ENCODE results near the gene PFKL.

The PFKL gene

DNA sequence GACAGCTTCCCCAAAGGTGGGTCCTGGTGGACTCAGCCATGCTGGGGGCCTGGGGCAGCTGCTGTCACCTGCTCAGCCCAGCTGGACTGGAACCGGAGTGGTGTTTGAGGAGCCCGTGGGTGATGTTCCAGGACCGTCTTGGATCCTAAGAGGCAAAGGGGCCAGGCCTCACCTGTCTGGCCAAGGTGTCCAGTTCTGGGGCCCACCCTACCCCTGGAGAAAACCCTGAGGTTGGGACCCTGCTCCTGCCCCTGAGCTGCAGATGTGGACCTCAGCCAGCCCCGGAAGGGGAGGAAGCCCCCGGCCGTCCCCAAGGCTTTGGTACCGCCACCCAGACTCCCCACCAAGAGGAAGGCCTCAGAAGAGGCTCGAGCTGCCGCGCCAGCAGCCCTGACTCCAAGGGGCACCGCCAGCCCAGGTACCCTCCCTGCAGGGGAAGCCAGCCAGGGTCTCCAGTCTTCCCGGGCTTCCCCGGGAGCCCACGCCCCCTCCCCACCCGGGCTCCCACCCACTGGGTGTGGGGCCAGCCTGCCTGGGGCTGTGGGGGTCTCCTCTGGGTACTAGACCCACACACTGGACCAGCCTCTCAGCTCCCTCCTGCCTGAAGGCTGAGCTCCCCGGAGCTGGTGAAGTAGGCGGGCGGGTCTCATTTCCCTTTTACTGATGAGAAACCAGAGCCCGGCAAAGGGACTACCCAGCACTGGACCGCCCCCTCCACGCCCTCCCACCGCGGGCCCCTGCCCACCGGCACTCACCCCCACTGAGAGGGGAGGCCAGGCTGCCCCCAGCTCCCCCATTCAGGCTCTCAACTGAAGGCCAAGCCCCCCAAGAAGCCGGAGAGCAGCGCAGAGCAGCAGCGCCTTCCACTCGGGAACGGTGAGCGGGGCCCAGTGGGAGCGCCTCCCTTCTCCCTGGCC, 12.9 kb upstream of the PFKL start:
- Mint-ChIP-seq H3K4me3 (no peak overlapping the region), H3K27ac (no peak overlapping the region), H3K36me3 (ENCODE audit: low read depth) (no peaks in the 10 kb centered on the region), H3K27me3 (no peaks in the 10 kb centered on the region), H3K9me3 (no peaks in the 10 kb centered on the region), H3K4me1 (ENCODE audit: low read depth) (no peaks in the 10 kb centered on the region)

DNA sequence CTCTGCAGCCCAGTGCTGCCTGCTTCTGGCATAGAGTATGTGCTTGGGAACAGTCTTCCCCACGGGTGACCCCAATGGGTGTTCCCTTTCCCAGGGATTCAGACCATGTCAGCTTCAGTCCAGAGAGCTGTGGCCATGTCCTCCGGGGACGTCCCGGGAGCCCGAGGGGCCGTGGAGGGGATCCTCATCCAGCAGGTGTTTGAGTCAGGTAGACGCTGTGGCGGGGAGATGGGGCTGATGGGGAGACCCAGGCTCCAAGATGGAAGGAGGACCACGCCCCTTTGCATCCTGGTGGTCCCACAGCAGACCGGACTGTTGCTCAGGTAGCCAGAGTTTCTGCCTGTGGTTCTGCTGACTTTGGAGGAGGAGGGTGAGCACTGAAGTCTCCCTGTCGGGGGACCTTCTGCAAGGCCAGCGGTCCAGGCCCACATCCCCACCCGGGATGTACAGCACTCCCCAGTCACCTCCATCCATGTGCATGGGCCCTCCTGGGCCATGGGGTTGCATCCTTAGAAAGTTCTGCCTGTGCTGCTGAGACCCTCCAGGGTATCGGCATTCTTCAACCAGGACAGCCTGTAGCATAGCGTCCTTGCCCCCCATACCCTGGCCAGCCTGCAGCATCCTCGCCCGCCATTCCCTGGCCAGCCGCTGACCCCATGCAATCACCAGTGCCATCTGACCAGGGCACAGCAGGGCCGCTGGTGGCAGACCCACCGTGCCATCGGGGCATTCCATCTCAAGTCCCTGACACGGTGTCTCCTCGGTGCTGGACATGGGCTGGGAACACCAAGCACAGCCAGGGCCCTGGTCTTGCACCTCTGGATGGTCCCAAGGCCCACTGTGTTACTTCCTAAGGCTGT, 11.4 kb upstream of the PFKL start:
- no peaks in the 10 kb centered on the region for H3K9me3 Mint-ChIP-seq
- H3K27me3 Mint-ChIP-seq: no peaks in the 10 kb centered on the region
- H3K36me3 Mint-ChIP-seq (ENCODE audit: low read depth): no peaks in the 10 kb centered on the region
- H3K4me3 Mint-ChIP-seq: no peak overlapping the region
- no peaks in the 10 kb centered on the region for H3K4me1 Mint-ChIP-seq (ENCODE audit: low read depth)
- H3K27ac Mint-ChIP-seq: no peak overlapping the region

DNA sequence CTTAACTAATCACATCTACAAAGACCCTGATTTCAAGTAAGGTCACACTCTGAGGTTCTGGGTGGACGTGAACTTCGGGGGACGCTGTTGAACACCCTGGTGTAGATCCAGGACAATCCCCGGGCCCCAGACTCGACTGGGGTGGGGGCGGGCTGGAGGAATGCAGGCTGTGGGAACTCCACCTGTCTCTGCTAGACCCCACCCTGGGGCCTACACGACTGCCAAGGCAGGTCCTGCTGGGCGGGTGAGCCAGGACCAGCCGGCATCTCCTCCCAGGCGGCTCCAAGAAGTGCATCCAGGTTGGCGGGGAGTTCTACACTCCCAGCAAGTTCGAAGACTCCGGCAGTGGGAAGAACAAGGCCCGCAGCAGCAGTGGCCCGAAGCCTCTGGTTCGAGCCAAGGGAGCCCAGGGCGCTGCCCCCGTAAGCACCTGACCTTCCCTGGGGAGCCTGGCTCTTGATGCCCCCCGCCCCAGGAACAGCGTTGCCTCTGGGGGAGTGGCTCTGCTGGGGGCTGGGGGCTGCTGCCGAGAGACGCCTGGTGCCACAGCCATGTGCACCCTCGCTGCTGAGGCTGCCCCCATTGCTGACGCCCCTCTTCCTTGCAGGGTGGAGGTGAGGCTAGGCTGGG, 10.4 kb upstream of the PFKL start:
- no peaks in the 10 kb centered on the region for H3K9me3 Mint-ChIP-seq
- no peak overlapping the region for H3K27ac Mint-ChIP-seq
- H3K36me3 Mint-ChIP-seq (ENCODE audit: low read depth): no peaks in the 10 kb centered on the region
- H3K4me3 Mint-ChIP-seq: no peak overlapping the region
- no peaks in the 10 kb centered on the region for H3K27me3 Mint-ChIP-seq
- H3K4me1 Mint-ChIP-seq (ENCODE audit: low read depth): no peaks in the 10 kb centered on the region

DNA sequence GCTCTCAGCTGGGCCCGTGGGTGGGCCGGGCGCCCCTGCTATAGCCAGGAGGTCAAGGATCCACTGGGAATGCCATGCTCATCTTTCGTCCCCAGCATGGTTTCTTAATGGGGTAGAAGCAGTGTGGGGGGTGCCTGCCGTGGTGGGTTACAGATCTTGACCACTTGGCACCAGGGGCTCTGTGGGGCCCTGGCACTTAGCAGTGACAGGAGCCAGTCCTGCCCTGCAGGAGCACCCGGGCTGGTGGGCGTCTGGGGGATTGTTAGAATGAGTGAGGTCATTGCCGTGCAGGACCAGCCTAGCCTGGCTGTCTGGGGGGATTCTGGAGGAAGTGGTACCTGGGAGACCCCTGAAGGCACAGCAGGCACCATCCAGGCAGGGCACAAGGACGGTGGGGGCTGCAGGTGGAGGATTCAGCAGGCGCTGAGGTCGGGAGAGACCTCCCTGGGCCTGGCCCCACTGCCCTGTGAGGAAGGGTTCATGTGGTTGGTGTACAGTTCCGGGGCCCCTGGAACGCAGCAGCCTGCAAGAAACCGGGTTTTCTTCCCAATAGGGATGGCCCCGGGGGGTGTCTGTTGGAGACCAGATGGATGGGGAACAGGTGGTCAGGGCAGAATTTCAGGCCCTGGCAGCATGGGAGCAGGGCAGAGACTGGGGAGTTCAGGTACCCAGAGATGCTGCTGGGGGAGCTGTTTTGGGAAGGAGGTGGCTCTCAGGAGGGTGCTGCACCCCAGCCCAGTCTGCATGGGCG, 9.4 kb upstream of the PFKL start:
- H3K4me3 Mint-ChIP-seq: no peak overlapping the region
- H3K27ac Mint-ChIP-seq: no peak overlapping the region
- no peaks in the 10 kb centered on the region for H3K36me3 Mint-ChIP-seq (ENCODE audit: low read depth)
- H3K4me1 Mint-ChIP-seq (ENCODE audit: low read depth): peaks cover 5% of the 10 kb centered on the region
- no peaks in the 10 kb centered on the region for H3K27me3 Mint-ChIP-seq
- H3K9me3 Mint-ChIP-seq: no peaks in the 10 kb centered on the region

DNA sequence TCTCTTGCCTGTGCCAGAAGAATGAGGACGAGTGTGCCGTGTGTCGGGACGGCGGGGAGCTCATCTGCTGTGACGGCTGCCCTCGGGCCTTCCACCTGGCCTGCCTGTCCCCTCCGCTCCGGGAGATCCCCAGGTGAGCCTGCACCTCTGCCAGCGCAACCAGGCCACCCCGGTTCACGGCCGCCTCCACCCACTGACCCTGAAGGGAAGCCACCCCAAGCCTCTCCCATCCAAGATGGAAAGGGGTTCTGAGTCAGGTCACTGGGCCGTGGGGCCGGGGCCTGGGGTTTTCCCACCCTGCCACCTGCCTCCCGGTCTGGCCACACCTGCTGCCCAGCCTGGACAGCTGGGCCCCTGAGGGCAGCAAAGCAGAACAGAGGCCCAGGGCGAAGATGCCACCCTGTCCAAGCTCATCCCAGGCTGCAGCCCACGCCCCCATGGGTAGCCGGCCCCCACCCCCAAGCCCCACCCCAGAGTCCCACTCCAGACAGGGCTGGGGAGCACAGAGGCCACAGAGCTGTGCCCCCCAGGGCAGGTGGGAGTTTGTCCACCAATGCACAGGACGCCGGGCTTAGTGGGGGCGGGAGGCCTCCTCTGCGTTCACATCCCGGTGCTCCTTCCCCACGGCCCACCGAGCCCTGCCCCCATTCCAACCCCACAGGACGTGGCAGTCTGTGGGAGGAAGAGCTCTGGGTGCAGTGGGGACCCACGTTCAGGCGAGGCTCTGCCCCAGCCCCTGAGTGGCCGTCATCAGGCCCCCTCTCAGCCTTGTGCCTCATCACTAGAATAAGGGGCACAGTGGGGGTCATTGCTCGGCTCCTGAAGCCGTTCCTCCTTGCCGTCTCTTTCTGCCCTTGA, 8.5 kb upstream of the PFKL start:
- H3K27ac Mint-ChIP-seq: no peak overlapping the region
- H3K4me3 Mint-ChIP-seq: no peak overlapping the region
- H3K27me3 Mint-ChIP-seq: no peaks in the 10 kb centered on the region
- peaks cover 5% of the 10 kb centered on the region for H3K4me1 Mint-ChIP-seq (ENCODE audit: low read depth)
- no peaks in the 10 kb centered on the region for H3K9me3 Mint-ChIP-seq
- no peaks in the 10 kb centered on the region for H3K36me3 Mint-ChIP-seq (ENCODE audit: low read depth)

DNA sequence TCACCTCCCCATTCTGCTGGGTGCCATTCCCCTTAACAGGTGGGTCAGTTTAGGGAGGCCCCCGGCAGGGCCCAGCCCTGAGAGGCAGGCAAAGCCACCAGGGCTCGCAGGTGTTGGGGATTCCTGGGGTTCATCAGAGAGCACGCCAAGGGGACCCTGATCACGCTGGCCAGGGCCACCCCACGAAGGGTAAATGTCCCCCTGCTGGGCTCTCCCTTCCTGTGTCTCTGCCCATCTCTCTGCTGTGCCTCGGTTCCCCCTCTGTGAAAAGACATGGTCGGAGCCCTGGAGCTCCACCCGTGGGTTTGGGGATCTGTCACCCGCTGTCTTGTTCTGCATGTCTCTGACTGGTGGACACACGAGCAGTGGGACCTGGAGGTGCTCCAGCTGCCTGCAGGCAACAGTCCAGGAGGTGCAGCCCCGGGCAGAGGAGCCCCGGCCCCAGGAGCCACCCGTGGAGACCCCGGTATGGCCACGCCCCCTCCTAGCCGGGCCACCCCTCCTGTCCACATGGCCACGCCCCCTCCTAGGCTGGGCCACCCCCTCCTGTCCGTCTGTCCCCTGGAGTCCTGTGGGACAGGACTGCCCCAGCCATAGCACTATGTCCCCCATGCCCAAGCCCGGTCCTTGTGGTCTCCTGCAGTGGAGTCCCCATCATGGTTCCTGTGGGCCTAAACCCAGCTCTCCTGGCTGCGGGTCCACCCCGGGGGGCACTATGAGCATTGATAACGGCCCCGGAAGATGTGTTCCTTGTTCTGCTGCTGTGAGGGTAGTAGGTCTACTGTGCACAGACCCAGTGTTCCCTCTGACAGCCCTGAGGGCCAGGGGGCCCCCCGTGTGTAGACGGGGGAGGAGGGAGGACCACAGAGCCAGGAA, 7.7 kb upstream of the PFKL start:
- no peaks in the 10 kb centered on the region for H3K9me3 Mint-ChIP-seq
- no peak overlapping the region for H3K4me3 Mint-ChIP-seq
- H3K27me3 Mint-ChIP-seq: no peaks in the 10 kb centered on the region
- no peaks in the 10 kb centered on the region for H3K36me3 Mint-ChIP-seq (ENCODE audit: low read depth)
- no peak overlapping the region for H3K27ac Mint-ChIP-seq
- H3K4me1 Mint-ChIP-seq (ENCODE audit: low read depth): peaks cover 5% of the 10 kb centered on the region

DNA sequence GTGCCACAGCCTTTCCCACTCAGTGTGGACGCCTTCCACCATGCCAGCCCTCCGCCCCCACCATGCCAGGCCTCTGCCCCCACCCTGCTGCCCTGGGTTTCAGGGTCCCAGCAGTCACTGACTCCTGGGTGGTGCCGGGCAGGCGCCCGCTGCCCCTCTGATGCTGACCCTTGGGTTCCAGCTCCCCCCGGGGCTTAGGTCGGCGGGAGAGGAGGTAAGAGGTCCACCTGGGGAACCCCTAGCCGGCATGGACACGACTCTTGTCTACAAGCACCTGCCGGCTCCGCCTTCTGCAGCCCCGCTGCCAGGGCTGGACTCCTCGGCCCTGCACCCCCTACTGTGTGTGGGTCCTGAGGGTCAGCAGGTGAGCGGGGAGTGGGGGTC, 7.0 kb upstream of the PFKL start:
- H3K36me3 Mint-ChIP-seq (ENCODE audit: low read depth): no peaks in the 10 kb centered on the region
- H3K4me3 Mint-ChIP-seq: no peak overlapping the region
- H3K9me3 Mint-ChIP-seq: no peaks in the 10 kb centered on the region
- H3K4me1 Mint-ChIP-seq (ENCODE audit: low read depth): peaks cover 12% of the 10 kb centered on the region
- H3K27ac Mint-ChIP-seq: no peak overlapping the region
- H3K27me3 Mint-ChIP-seq: no peaks in the 10 kb centered on the region

DNA sequence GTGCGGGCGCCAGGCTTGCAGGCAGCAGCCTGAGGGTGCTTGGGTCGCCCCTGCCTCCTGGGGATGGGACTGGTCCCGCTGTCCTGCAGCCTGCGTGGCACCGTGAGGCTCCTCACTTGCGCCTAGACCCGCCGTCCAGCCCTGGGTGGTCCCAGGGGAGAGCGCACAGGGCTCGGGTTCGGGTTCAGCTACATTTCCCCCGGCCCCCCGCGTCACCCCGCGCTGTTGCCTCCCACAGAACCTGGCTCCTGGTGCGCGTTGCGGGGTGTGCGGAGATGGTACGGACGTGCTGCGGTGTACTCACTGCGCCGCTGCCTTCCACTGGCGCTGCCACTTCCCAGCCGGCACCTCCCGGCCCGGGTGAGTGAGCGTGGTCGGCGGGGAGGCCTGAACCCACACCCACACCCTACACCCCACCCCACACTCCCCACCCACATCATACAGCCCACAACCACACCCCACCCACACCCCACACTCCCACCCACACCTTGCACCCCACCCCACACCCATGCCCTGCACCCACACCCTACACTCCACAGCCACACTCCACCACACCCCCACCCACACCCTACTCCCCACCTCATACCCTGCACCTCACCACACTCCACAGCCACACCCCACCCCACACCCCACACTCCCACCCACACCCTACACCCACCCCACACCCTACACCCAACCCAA, 6.2 kb upstream of the PFKL start:
- Mint-ChIP-seq H3K9me3 (no peaks in the 10 kb centered on the region), H3K27me3 (no peaks in the 10 kb centered on the region), H3K4me3 (no peak overlapping the region), H3K4me1 (ENCODE audit: low read depth) (peaks cover 20% of the 10 kb centered on the region), H3K36me3 (ENCODE audit: low read depth) (no peaks in the 10 kb centered on the region), H3K27ac (no peak overlapping the region)

DNA sequence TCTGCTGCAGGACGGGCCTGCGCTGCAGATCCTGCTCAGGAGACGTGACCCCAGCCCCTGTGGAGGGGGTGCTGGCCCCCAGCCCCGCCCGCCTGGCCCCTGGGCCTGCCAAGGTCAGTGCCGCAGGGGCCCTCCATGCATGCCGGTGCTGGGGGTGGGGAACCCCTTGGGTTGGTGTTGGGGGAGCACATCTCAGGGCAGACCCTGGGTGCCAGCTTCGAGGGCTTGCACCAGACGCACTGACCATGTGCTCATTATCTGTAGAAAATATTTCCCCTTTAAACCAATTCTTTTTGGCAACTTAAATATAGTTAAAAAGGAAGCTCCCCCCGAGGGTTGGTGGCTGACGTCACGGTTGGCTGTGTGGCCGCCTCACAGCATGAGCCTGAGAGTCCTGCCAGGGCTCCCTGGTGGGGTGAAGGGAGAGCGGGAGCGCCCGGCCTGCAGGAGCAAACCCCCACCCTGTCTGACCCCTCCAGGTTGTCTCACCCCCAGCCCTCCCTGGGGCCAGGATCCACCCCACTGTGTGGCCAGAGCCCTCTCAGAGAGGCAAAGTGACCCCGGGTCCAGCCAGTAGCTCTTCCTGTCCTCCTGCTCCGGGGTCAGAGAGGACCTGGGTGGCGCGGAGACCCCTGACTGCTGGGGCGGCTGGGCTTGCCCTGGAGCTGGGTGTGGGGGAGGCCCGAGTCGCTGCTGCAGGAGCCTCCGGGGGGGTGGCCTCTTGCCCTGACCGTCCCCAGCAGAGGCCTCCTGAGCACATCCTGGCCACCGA, 5.3 kb upstream of the PFKL start:
- no peaks in the 10 kb centered on the region for H3K9me3 Mint-ChIP-seq
- no peaks in the 10 kb centered on the region for H3K27me3 Mint-ChIP-seq
- H3K4me3 Mint-ChIP-seq: no peak overlapping the region
- no peak overlapping the region for H3K27ac Mint-ChIP-seq
- peaks cover 27% of the 10 kb centered on the region for H3K4me1 Mint-ChIP-seq (ENCODE audit: low read depth)
- H3K36me3 Mint-ChIP-seq (ENCODE audit: low read depth): no peaks in the 10 kb centered on the region

DNA sequence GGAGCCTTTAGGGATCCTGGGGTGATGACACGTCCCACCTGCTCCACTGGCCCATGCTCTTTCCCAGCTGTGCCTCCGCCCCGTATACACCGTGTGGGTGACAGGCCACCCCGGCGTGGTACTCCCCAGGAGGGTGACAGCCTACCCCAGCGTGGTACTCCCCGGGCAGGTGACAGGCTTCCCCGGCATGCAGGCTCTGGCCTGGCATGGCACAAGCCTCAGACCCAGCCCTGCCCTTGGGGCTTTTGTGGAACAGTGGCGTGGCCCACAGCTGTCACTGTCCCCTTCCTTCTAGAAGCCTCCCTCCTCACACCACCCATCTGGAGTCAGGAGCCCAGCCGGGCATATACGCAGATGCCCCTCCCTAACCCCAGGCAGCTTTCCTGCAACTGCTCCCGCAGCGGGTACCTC, 4.7 kb upstream of the PFKL start:
- no peaks in the 10 kb centered on the region for H3K36me3 Mint-ChIP-seq (ENCODE audit: low read depth)
- no peaks in the 10 kb centered on the region for H3K9me3 Mint-ChIP-seq
- H3K4me3 Mint-ChIP-seq: no peak overlapping the region
- H3K4me1 Mint-ChIP-seq (ENCODE audit: low read depth): peaks cover 27% of the 10 kb centered on the region
- H3K27ac Mint-ChIP-seq: no peak overlapping the region
- H3K27me3 Mint-ChIP-seq: no peaks in the 10 kb centered on the region

DNA sequence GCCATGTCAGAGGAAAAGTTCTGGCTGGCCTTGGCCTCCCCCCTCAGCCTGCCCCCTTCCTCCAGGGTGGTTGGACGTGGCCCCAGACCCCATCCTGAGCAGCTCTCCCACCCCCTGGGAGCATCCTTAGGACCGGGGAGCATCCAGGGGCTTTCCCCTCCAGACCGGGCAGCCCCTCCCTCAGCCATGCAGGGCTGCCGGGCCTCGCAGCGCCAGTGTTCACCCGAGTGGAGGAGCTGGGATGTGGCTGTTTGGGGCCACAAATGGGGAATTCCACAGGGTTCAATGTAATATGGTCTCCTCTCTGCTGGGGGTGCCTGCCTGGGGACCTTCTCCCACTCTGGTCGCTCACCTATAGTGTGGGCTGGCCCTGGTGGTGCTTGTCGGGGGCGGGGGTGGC, 4.2 kb upstream of the PFKL start:
- no peaks in the 10 kb centered on the region for H3K27me3 Mint-ChIP-seq
- H3K36me3 Mint-ChIP-seq (ENCODE audit: low read depth): no peaks in the 10 kb centered on the region
- H3K27ac Mint-ChIP-seq: no peak overlapping the region
- H3K9me3 Mint-ChIP-seq: no peaks in the 10 kb centered on the region
- no peak overlapping the region for H3K4me3 Mint-ChIP-seq
- peaks cover 27% of the 10 kb centered on the region for H3K4me1 Mint-ChIP-seq (ENCODE audit: low read depth)

DNA sequence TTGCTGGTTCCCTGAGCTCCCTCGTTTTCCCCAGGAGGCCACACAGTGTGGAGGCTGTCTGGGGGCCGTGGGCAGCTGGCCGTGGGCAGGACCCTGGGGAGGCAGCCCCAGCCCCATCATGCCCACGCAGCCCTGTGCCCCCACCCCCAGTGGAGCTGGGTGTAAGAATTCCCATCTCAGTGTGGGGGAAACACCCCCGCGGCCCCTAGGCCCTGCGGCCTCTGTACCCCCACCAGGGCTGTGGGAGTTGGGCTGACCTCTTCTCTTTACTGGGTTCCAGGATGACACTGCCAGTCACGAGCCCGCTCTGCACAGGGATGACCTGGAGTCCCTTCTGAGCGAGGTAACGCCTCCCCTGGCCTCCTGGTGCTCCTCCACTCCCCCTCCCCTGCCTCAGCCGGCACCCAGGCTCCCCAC, 3.7 kb upstream of the PFKL start:
- Mint-ChIP-seq H3K9me3 (no peaks in the 10 kb centered on the region), H3K27me3 (no peaks in the 10 kb centered on the region), H3K36me3 (ENCODE audit: low read depth) (no peaks in the 10 kb centered on the region), H3K27ac (no peak overlapping the region), H3K4me3 (no peak overlapping the region), H3K4me1 (ENCODE audit: low read depth) (peaks cover 31% of the 10 kb centered on the region)
